Psoas muscle (tissue), 8 donors: ENCODE measurements around the gene CCDC15. TPM values are rescaled to one million over a fixed set of nuclear protein-coding genes. Genes with fewer than 3 reads are reported as not detected.

Experiments
- ATAC-seq, 4 donors: fragments of 200-7000 bp; cut with Tn5 transposase; one replicate each; pipeline ENCODE4 v1.9.1; 2020; ENCODE audit warnings: moderate library complexity in 3 of 4, mild to moderate bottlenecking in 2 of 4
- DNase-seq, 2 donors: peaks; one replicate each; pipeline ENCODE4 v3.0.0-alpha.2; 2020
- H3K27ac ChIP-seq: fragments of 200-600 bp; one replicate; pipeline ENCODE4 v1.8.0; 2022
- H3K27me3 ChIP-seq, 3 donors: fragments of 200-600 bp in 1 of 3; one replicate each; pipeline versions ENCODE4 v1.6.1 to v1.8.0; 2013 to 2022; ENCODE audit warnings: low read length in 2 of 3, mild to moderate bottlenecking in 2 of 3, moderate library complexity in 1 of 3; ENCODE audit not compliant: insufficient read depth in 3 of 3
- H3K36me3 ChIP-seq, 2 donors: fragments of 200-600 bp in 1 of 2; one replicate each; pipeline versions ENCODE4 v1.6.1 to v1.8.0; 2013 to 2022; ENCODE audit warnings: low read depth in 1 of 2, mild to moderate bottlenecking in 1 of 2, moderate library complexity in 1 of 2; ENCODE audit not compliant: insufficient read depth in 1 of 2
- H3K4me1 ChIP-seq: fragments of 200-600 bp; one replicate; pipeline ENCODE4 v1.8.0; 2022
- H3K4me3 ChIP-seq: fragments of 200-600 bp; one replicate; pipeline ENCODE4 v1.8.0; 2022; ENCODE audit warnings: mild to moderate bottlenecking
- H3K9me3 ChIP-seq: fragments of 200-600 bp; one replicate; pipeline ENCODE4 v1.8.0; 2022
- WGBS, 3 donors: extraction: QIAGEN DNeasy Blood & Tissue Kit; methylation state at CpG; one replicate each; pipeline versions ENCODE4 v1.1.6 to v1.1.7; 2013; 5-methylcytosine and 5-hydroxymethylcytosine counted together
- intact Hi-C, 2 donors: fragments of 100-400 bp; cut with DNase I; formaldehyde crosslinking; loops; one replicate each; pipeline versions ENCODE4 v1.11.0 to v1.14.2; 2022
- long read RNA-seq, 2 donors: library from polyadenylated mRNA; unstranded; transcript quantifications; one replicate each; pipeline ENCODE4 v2.0.0, GENCODE V29; 2021
- polyA plus RNA-seq, 3 donors: library from polyadenylated mRNA; stranded (reverse); fragments of 200-250 nt; gene quantifications; one replicate each; pipeline ENCODE4 v1.2.3, GENCODE V29; 2013
- total RNA-seq, 4 donors: library from RNA; stranded (reverse); fragmentation: NEBNext Ultra II Directional in 2 of 4; extraction: Animal tissue kit (Norgen Biotek cat#: 25700) in 2 of 4; gene quantifications; one replicate each; pipeline versions ENCODE4 v1.2.1 to v1.2.4, GENCODE V29; 2021 to 2023
- TF ChIP-seq, protein P1 (sequence below): fragments of 200-600 bp; IDR thresholded peaks from one replicate; pipeline ENCODE4 v1.8.0; 2022; ENCODE audit warnings: antibody characterized with exemption
- donor health status: healthy with polysubstance abuse.
- donor health status: DM: no; HTN: no; CAD: no; lungs with moderate emphysema.
- donor health status: Bipolar disorder and iron deficiency.
- donor health status: healthy.
- donor health status: DM: yes; HTN: yes; CAD: no.
- donor health status: DM: no; HTN: no; CAD: no.
- donor health status: DM: no; HTN: no; CAD: no.
- donor health status: DM: yes; HTN: yes; CAD: no.

The CCDC15 gene, protein sequence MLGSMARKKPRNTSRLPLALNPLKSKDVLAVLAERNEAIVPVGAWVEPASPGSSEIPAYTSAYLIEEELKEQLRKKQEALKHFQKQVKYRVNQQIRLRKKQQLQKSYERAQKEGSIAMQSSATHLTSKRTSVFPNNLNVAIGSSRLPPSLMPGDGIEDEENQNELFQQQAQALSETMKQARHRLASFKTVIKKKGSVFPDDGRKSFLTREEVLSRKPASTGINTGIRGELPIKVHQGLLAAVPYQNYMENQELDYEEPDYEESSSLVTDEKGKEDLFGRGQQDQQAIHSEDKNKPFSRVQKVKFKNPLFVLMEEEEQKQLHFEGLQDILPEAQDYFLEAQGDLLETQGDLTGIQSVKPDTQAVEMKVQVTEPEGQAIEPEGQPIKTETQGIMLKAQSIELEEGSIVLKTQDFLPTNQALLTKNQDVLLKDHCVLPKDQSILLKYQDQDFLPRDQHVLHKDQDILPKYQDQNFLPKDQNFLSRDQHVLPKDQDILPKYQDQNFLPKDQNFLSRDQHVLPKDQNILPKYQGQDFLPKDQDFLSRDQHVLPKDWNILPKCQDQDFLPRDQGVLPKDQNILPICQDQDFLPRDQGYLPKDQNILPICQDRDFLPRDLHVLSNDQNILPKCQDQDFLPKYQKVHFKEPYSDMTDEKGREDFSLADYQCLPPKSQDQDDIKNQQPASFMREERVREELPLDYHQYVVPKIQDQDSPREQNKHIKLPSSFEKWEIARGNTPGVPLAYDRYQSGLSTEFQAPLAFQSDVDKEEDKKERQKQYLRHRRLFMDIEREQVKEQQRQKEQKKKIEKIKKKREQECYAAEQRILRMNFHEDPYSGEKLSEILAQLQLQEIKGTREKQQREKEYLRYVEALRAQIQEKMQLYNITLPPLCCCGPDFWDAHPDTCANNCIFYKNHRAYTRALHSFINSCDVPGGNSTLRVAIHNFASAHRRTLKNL
- total RNA-seq, result under 1 TPM; 0.07 to 0.42 (median 0.25) TPM
- polyA plus RNA-seq, result under 1 TPM; 0.03 to 0.29 (median 0.10) TPM
- long read RNA-seq, donor 1, result 0 reads
- long read RNA-seq, donor 2, result 0 reads

DNA sequence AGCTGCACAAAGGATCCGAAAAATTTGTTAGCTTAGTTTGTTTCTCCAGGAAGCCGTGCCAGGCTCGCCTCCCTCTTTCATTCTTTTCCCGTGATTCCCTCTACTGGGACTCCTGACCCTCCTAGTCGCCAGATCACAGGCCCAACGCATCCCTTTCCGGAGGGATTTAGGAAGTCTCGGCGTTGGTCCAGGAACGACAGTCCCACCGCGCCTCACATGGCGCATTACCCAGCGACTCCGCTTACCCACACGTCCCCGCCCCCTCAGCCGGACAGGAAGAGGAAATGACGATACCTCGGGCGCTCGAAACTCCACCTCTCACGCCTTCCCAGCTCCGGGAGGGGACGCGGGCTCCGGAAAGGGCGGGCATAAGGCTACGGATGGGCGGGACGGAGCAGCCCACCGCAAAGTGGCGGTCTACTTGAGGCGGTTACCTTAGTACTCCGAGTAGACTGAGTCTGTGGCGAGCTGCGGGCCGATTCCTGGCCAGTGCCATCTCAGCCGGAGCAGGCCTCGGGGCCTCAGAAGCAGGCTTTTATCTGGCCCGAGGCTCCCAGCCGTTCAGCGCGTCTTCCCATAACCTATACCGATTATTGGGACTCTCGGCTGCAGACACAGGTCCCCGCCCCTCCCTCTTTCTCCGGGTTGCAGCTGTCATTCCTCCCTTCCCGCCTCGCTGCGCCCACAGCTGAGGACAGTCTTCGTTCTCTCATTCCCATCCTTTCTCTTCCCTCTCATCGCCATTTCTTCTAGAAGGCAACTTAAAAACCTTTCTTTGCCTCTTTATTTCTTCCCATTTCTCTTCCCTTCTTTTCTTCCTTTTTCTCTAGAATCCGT is at the start of gene CCDC15:
CCDC15 (plus strand) TSS at position 450 of the 837 bp plus-strand sequence. CDS start 531 bp downstream, outside the sequence.
- no peaks in the 10 kb centered on the region for H3K36me3 ChIP-seq
- ATAC-seq (peak; percentile 100), DNase-seq (peak; percentile 98)
- peaks cover 9% of the 10 kb centered on the region for H3K4me1 ChIP-seq
- WGBS, 3 donors, result 0% methylated on average over 53 to 54 of the region's 54 CpGs
- H3K9me3 ChIP-seq, result no peaks in the 10 kb centered on the region
- peak within 1 kb of the TSS; percentile 87 for H3K4me3 ChIP-seq
- intact Hi-C loops, result loop anchor here (10.0 kb wide), 4 partner anchors 161 to 921 kb away; partner anchors contain the start of gene TMEM218 (in 1 of the 2)
- no peaks in the 10 kb centered on the region for H3K27me3 ChIP-seq
- H3K27ac ChIP-seq, result peak within 1 kb of the TSS; percentile 89
- TF ChIP-seq, protein P1, sequence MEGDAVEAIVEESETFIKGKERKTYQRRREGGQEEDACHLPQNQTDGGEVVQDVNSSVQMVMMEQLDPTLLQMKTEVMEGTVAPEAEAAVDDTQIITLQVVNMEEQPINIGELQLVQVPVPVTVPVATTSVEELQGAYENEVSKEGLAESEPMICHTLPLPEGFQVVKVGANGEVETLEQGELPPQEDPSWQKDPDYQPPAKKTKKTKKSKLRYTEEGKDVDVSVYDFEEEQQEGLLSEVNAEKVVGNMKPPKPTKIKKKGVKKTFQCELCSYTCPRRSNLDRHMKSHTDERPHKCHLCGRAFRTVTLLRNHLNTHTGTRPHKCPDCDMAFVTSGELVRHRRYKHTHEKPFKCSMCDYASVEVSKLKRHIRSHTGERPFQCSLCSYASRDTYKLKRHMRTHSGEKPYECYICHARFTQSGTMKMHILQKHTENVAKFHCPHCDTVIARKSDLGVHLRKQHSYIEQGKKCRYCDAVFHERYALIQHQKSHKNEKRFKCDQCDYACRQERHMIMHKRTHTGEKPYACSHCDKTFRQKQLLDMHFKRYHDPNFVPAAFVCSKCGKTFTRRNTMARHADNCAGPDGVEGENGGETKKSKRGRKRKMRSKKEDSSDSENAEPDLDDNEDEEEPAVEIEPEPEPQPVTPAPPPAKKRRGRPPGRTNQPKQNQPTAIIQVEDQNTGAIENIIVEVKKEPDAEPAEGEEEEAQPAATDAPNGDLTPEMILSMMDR, result no peak

DNA sequence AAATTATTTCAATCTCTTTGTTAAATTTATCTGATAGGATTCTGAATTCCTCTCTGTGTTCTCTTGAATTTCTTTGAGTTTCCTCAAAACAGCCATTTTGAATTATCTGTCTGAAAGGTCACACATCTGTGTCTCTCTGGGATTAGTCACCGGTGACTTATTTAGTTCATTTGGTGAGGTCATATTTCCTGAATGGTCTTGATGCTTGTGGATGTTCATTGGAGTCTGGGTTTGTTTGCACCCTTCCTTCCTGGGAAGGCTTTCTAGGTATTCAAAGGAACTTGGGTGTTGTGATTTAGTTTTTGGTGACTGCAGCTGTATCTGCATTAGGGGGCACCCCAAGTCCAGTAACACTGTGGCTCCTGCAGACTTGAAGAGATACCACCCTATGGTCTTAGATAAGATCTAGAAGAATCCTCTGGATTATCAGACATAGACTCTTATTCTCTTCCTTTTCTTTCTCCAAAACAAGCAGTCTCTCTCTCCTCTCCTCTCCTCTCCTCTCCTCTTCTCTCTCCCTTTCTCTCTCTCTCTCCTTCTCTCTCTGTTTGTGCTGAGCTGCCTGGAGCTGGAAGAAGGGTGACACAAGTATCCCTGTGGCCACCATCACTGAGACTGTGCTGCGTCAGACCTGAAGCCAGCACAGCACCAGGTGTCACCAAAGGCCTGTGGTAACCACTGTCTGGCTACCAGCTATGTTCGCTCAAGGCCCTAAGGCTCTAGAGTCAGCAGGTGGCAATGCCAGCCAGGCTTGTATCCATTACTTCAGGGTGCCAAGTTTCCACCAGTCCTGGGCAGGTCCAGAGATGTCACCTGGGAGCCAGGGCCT is 38.2 kb upstream of the CCDC15 start:
- Histone ChIP-seq H3K27me3 (peaks cover 0 to 1% (median 0%) of the 10 kb centered on the region in 3 donors), H3K9me3 (no peaks in the 10 kb centered on the region), H3K36me3 (no peaks in the 10 kb centered on the region), H3K27ac (no peak overlapping the region), H3K4me3 (no peak overlapping the region), H3K4me1 (no peaks in the 10 kb centered on the region)
- TF ChIP-seq, protein P1, result no peak
- ATAC-seq (no peak), DNase-seq (no peak)
- intact Hi-C loops, result no loop called here
- WGBS, 3 donors, result 68 to 76% (median 75%) methylated on average over 3 of the region's 3 CpGs

DNA sequence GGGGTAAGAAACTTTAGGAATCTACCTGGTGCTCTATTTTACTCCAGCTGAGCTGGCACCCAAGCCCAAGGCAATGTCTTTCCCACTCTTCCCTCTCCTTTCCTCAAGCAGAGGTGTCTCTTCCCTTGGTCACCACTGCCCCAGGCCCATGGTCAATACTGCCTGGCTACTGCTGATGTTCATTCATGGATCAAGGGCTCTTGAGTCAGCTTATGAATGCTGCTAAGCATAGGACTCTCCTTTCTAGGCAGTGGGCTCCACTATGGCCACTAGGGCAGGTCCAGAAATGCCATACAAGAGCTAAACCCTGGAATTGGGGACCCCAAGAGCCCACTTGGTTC is 37.7 kb upstream of the CCDC15 start:
- H3K4me3 ChIP-seq, result no peak overlapping the region
- TF ChIP-seq, protein P1, result no peak
- H3K9me3 ChIP-seq, result no peaks in the 10 kb centered on the region
- ATAC-seq (no peak), DNase-seq (no peak)
- no peaks in the 10 kb centered on the region for H3K36me3 ChIP-seq
- no peaks in the 10 kb centered on the region for H3K4me1 ChIP-seq
- intact Hi-C loops, result no loop called here
- peaks cover 0 to 7% (median 0%) of the 10 kb centered on the region in 3 donors for H3K27me3 ChIP-seq
- no peak overlapping the region for H3K27ac ChIP-seq
